NCI-H345 (cell line): ENCODE results near the gene PPP1R7.
A peak's percentile ranks its signal among the peaks of the same experiment; 100 is the strongest.
"Not testable (repeated sequence)": the region's sequence is repeated elsewhere in the genome, so short reads cannot be mapped to it uniquely, and the experiment has no call there.

Experiments
- DNase-seq: peaks from one replicate; lab custom pipeline; 2025; lab: John Stamatoyannopoulos, UW

Gene PPP1R7

GRCh38 chr2:241195506-241196130 lies 45.4 kb downstream of the PPP1R7 start:
- DNase-seq, result no peak

- DNase-seq, result not testable (repeated sequence)
Measured at GRCh38 chr2:241197246-241197645, 47.0 kb downstream of the PPP1R7 start.

- DNase-seq, result no peak
Measured at GRCh38 chr2:241197947-241198346, 47.7 kb downstream of the PPP1R7 start.

GRCh38 chr2:241198381-241199279 lies 48.4 kb downstream of the PPP1R7 start:
- DNase-seq, result no peak

- no peak for DNase-seq
Measured at GRCh38 chr2:241199286-241199685, 49.0 kb downstream of the PPP1R7 start.

GRCh38 chr2:241199897-241200821 lies 49.9 kb downstream of the PPP1R7 start:
- no peak for DNase-seq

GRCh38 chr2:241200822-241201395 lies 50.6 kb downstream of the PPP1R7 start:
- DNase-seq, result no peak

GRCh38 chr2:241201445-241202267 lies 51.4 kb downstream of the PPP1R7 start:
- no peak for DNase-seq

GRCh38 chr2:241202268-241202585 lies 52.0 kb downstream of the PPP1R7 start:
- DNase-seq, result no peak

GRCh38 chr2:241202681-241203080 lies 52.4 kb downstream of the PPP1R7 start:
- DNase-seq, result no peak

- DNase-seq, result no peak
Measured at GRCh38 chr2:241203218-241204009, 53.1 kb downstream of the PPP1R7 start.

- DNase-seq, result no peak
Measured at GRCh38 chr2:241204010-241204384, 53.7 kb downstream of the PPP1R7 start.

- no peak for DNase-seq
Measured at GRCh38 chr2:241204490-241204889, 54.2 kb downstream of the PPP1R7 start.

- no peak for DNase-seq
Measured at GRCh38 chr2:241205086-241205485, 54.8 kb downstream of the PPP1R7 start.

GRCh38 chr2:241207151-241207550 lies 56.9 kb downstream of the PPP1R7 start:
- DNase-seq, result no peak

- DNase-seq, result no peak
Measured at GRCh38 chr2:241207641-241208040, 57.4 kb downstream of the PPP1R7 start.

GRCh38 chr2:241208058-241208457 lies 57.8 kb downstream of the PPP1R7 start:
- no peak for DNase-seq

GRCh38 chr2:241209271-241209670 lies 59.0 kb downstream of the PPP1R7 start:
- no peak for DNase-seq

GRCh38 chr2:241211276-241211675 lies 61.0 kb downstream of the PPP1R7 start:
- peak; percentile 69 for DNase-seq

GRCh38 chr2:241213041-241213440 lies 62.8 kb downstream of the PPP1R7 start:
- no peak for DNase-seq
